ENCODE data around the gene STX3. TPM values are rescaled to one million over a fixed set of nuclear protein-coding genes. Genes with fewer than 3 reads are reported as not detected.
"Not testable (repeated sequence)": the region's sequence is repeated elsewhere in the genome, so short reads cannot be mapped to it uniquely, and the experiment has no call there.

STX3 gene
- total RNA-seq, 1 experiment from 2014 or later: 20.4 TPM

DNA sequence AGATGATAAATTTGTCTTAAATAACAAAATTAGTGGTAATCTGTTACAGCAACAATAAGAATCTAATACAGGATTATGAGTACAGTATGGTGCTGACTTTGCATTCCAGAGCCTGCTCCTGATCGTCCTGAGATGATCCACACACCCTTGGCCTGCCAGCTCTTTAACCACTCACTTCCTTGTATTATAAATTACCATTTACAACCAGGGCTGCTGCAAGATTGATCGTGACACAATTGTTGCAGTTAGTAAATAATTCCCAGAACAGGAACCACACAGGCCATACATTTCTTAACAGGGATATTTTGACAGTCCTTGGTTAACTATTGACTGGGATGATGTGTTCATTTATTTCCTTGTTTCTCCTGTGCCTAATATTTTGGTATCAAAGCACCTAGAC, 94.0 kb downstream of the STX3 start:
- Histone ChIP-seq H3K4me1 (ENCODE audit: control insufficient read depth in 1 of 2, insufficient read depth in 2 of 2, low read length in 2 of 2) (no peaks in the 10 kb centered on the region; a peak in 1 of 4 replicates), H3K9ac (ENCODE audit: low read length) (no peak overlapping the region), H3K27me3 (ENCODE audit: insufficient read depth, low read length) (no peaks in the 10 kb centered on the region), H3K9me3 (ENCODE audit: control insufficient read depth in 1 of 2, insufficient read depth in 1 of 2, low read depth in 1 of 2, low read length in 2 of 2) (no peaks in the 10 kb centered on the region), H3K27ac (ENCODE audit: low read depth, low read length) (no peak overlapping the region), H3K79me2 (ENCODE audit: insufficient read depth, low read length) (no peaks in the 10 kb centered on the region), H2AFZ (ENCODE audit: low read depth, low read length, poor library complexity, severe bottlenecking) (no peak overlapping the region), H3K4me3 (replicated peaks in 1 of 2; ENCODE audit: low read depth in 1 of 2, low read length in 2 of 2) (no peak overlapping the region), H3K4me2 (ENCODE audit: low read length) (no peak overlapping the region), H4K20me1 (ENCODE audit: insufficient read depth) (no peaks in the 10 kb centered on the region), H3K36me3 (ENCODE audit: control insufficient read depth in 1 of 2, insufficient read depth in 2 of 2, low read length in 2 of 2) (no peaks in the 10 kb centered on the region), H3K9me2 (ENCODE audit: insufficient read depth) (no peaks in the 10 kb centered on the region)
- ATAC-seq (no peak), DNase-seq (ENCODE audit: low read depth, low spot score) (no peak)
- CTCF ChIA-PET: no interaction called here
- no TSS peak for BruUV-seq (replicated peaks)
- intact Hi-C loops (cut with micrococcal nuclease): no loop called here
- TF ChIP-seq POLR2A (IDR thresholded peaks at IDR 0.05; ENCODE audit: borderline replicate concordance, extremely low read depth, insufficient read depth, insufficient read length) (no peak), SIN3A (IDR thresholded peaks at IDR 0.05; ENCODE audit: low read depth) (no peak), EGR1 (IDR thresholded peaks at IDR 0.05; ENCODE audit: low read depth) (no peak), YY1 (IDR thresholded peaks at IDR 0.05; ENCODE audit: extremely low read depth, insufficient replicate concordance, low read depth, low read length) (no peak), EZH2 (IDR thresholded peaks at IDR 0.05) (no peak), RAD21 (IDR thresholded peaks at IDR 0.05; ENCODE audit: low read depth) (no peak), JUND (IDR thresholded peaks at IDR 0.05) (no peak), SP1 (IDR thresholded peaks at IDR 0.05; ENCODE audit: low read depth) (no peak), CBX3 (IDR thresholded peaks at IDR 0.05; ENCODE audit: low read depth) (no peak), TCF7L2 (IDR thresholded peaks at IDR 0.05; ENCODE audit: borderline replicate concordance, extremely low read depth, insufficient read depth, insufficient read length) (no peak), ELF1 (IDR thresholded peaks at IDR 0.05; ENCODE audit: borderline replicate concordance, low read depth) (no peak), POLR2AphosphoS5 (IDR thresholded peaks at IDR 0.05; ENCODE audit: low read depth, low read length) (no peak), ZNF274 (IDR thresholded peaks at IDR 0.05; ENCODE audit: low read depth, low read length) (no peak), CEBPB (IDR thresholded peaks at IDR 0.05; ENCODE audit: low read depth) (no peak)
- TF ChIP-seq, protein P1, sequence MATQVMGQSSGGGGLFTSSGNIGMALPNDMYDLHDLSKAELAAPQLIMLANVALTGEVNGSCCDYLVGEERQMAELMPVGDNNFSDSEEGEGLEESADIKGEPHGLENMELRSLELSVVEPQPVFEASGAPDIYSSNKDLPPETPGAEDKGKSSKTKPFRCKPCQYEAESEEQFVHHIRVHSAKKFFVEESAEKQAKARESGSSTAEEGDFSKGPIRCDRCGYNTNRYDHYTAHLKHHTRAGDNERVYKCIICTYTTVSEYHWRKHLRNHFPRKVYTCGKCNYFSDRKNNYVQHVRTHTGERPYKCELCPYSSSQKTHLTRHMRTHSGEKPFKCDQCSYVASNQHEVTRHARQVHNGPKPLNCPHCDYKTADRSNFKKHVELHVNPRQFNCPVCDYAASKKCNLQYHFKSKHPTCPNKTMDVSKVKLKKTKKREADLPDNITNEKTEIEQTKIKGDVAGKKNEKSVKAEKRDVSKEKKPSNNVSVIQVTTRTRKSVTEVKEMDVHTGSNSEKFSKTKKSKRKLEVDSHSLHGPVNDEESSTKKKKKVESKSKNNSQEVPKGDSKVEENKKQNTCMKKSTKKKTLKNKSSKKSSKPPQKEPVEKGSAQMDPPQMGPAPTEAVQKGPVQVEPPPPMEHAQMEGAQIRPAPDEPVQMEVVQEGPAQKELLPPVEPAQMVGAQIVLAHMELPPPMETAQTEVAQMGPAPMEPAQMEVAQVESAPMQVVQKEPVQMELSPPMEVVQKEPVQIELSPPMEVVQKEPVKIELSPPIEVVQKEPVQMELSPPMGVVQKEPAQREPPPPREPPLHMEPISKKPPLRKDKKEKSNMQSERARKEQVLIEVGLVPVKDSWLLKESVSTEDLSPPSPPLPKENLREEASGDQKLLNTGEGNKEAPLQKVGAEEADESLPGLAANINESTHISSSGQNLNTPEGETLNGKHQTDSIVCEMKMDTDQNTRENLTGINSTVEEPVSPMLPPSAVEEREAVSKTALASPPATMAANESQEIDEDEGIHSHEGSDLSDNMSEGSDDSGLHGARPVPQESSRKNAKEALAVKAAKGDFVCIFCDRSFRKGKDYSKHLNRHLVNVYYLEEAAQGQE (IDR thresholded peaks at IDR 0.05; ENCODE audit: low read depth): no peak
- TF ChIP-seq, protein P2, sequence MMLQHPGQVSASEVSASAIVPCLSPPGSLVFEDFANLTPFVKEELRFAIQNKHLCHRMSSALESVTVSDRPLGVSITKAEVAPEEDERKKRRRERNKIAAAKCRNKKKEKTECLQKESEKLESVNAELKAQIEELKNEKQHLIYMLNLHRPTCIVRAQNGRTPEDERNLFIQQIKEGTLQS (IDR thresholded peaks at IDR 0.05): no peak
- TF ChIP-seq, protein P3, sequence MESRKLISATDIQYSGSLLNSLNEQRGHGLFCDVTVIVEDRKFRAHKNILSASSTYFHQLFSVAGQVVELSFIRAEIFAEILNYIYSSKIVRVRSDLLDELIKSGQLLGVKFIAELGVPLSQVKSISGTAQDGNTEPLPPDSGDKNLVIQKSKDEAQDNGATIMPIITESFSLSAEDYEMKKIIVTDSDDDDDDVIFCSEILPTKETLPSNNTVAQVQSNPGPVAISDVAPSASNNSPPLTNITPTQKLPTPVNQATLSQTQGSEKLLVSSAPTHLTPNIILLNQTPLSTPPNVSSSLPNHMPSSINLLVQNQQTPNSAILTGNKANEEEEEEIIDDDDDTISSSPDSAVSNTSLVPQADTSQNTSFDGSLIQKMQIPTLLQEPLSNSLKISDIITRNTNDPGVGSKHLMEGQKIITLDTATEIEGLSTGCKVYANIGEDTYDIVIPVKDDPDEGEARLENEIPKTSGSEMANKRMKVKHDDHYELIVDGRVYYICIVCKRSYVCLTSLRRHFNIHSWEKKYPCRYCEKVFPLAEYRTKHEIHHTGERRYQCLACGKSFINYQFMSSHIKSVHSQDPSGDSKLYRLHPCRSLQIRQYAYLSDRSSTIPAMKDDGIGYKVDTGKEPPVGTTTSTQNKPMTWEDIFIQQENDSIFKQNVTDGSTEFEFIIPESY (IDR thresholded peaks at IDR 0.05; ENCODE audit: extremely low read depth, insufficient replicate concordance, low read length): no peak
- TF ChIP-seq, protein P4, sequence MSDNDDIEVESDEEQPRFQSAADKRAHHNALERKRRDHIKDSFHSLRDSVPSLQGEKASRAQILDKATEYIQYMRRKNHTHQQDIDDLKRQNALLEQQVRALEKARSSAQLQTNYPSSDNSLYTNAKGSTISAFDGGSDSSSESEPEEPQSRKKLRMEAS (IDR thresholded peaks at IDR 0.05): no peak
- POLR2A ChIA-PET: no interaction called here
- RAD21 ChIA-PET (ENCODE audit: low non-redundant PET in 1 of 2, low total read pairs in 2 of 2, uncharacterized antibody in 2 of 2, unreplicated experiment in 2 of 2): no interaction called here

DNA sequence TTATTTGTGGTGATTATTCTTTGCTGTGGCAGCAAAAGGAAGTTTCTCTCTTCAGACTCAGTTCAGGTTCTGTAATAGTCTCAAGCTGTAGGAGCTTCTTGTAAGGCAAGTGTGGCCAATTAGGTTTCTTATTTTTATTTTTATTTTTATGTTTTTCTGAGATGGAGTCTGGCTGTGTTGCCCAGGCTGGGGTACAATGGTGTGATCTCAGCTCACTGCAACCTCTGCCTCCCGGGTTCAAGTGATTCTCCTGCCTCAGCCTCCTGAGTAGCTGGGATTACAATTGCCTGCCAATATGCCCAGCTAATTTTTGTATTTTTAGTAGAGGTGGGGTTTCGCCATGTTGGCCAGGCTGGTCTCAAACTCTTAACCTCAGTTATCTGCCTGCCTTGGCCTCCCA, 94.4 kb downstream of the STX3 start:
- CTCF ChIA-PET; H3K9me3 ChIP-seq (ENCODE audit: control insufficient read depth in 1 of 2, insufficient read depth in 1 of 2, low read depth in 1 of 2, low read length in 2 of 2); H4K20me1 ChIP-seq (ENCODE audit: insufficient read depth); BruUV-seq (replicated peaks); RAD21 ChIA-PET (ENCODE audit: low non-redundant PET in 1 of 2, low total read pairs in 2 of 2, uncharacterized antibody in 2 of 2, unreplicated experiment in 2 of 2); H3K27me3 ChIP-seq (ENCODE audit: insufficient read depth, low read length); ATAC-seq; H3K4me3 ChIP-seq (replicated peaks in 1 of 2; ENCODE audit: low read depth in 1 of 2, low read length in 2 of 2); DNase-seq (ENCODE audit: low read depth, low spot score); H3K4me1 ChIP-seq (ENCODE audit: control insufficient read depth in 1 of 2, insufficient read depth in 2 of 2, low read length in 2 of 2); H3K9ac ChIP-seq (ENCODE audit: low read length); H3K79me2 ChIP-seq (ENCODE audit: insufficient read depth, low read length); H3K27ac ChIP-seq (ENCODE audit: low read depth, low read length); POLR2A ChIA-PET; H3K9me2 ChIP-seq (ENCODE audit: insufficient read depth); intact Hi-C loops (cut with micrococcal nuclease); H2AFZ ChIP-seq (ENCODE audit: low read depth, low read length, poor library complexity, severe bottlenecking); H3K4me2 ChIP-seq (ENCODE audit: low read length); H3K36me3 ChIP-seq (ENCODE audit: control insufficient read depth in 1 of 2, insufficient read depth in 2 of 2, low read length in 2 of 2): not testable (repeated sequence)
